Lower leg skin (tissue), 3 donors: ENCODE results near the gene CAMTA1.

Source experiments
- CTCF ChIP-seq, 3 donors: fragments of 450-650 bp; IDR thresholded peaks; one replicate each; pipeline ENCODE4 v1.5.1; 2016; ENCODE audit warnings: antibody characterized with exemption in 3 of 3, mild to moderate bottlenecking in 3 of 3, moderate library complexity in 2 of 3
- POLR2A ChIP-seq, 2 donors: fragments of 450-650 bp; IDR thresholded peaks; one replicate each; pipeline ENCODE4 v1.6.1; 2016 to 2017; ENCODE audit warnings: antibody characterized with exemption in 2 of 2, mild to moderate bottlenecking in 1 of 2, moderate library complexity in 1 of 2

DNA sequence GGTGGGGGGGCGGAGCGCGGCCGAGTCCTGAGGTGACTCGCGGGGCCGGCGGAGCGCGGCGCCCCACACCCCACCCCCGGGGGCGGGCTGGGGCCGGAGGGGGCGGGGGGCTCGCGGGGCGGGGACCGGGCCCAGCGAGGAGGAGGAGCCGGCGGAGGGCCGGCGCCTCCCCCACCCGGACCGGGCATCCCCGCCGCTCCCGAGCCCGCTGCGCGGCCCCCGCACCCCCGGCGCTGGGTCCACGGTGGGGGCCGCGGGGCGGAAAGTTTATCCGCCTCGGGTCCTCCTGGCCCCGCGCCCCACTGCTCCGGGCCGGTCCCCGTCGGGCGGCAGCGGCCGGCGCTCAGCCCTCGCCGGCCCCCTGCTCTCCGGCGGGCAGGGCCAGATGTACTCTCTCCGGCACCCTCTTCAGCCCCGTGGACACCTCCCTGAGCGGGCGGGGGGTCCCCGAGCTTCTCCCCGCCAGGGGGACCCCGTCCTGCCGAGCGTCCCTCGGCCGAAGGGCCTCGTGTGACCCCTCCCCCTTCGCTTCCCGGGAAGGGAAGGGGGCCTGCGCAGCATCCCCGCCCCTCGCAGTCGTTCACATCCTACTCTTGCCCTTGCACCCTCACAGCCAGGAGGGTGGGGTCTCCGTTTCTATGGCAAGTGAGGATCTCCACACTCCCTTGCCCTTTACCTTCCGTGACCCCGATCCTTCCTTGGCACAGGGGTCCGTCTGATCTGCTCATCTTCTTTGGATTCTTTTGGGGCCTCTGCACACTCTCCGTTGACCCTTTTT is 663 bp downstream of the CAMTA1 start:
- TF ChIP-seq POLR2A (IDR thresholded peaks at IDR 0.05) (no peak), CTCF (IDR thresholded peaks at IDR 0.05) (no peak)
